NCI-H82 treated with DMSO at 0.1 percent for 48 hours (cell line): ENCODE results near the gene ZNG1C.
"Not testable (repeated sequence)": the region's sequence is repeated elsewhere in the genome, so short reads cannot be mapped to it uniquely, and the experiment has no call there.

Source experiments
- DNase-seq: peaks from one replicate; lab custom pipeline; 2025; ENCODE audit not compliant: unreplicated experiment; lab: John Stamatoyannopoulos, UW

The ZNG1C gene

DNA sequence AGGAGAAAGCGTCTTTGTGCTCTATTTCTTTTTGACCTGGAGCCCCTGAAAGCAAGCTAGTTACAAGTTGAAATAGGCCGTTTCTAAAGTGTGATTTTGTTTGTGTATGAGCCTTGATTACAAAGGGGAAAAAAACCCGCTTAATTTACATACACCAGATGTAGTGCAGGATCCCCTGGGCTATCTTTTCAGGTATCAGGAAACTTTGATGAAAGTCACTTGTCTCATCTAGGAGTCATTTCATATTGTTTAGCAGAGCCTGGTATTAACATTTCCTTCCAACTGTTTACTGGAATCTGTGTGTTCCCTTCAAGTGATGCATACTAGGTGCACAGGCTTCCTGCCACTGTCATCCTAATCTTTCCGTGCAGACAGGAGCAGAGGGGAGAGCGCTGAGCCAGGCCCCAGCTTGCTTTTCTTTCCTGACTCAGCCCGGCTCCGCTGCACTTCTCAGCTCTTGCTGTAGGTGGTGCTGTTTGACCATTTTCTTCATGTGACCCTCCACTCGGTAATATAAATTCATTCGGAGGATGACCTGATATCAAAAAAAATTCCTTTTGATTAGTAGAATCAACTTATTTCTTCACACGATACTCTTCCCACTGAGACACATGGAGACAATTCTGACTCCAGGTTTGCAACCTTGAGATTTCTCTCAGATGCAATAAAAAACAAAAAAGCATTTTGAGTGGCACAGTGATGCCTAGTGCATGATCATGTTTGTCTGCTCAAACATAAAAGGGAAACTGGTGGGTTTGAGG, 100.7 kb downstream of the ZNG1C start:
- not testable (repeated sequence) for DNase-seq

DNA sequence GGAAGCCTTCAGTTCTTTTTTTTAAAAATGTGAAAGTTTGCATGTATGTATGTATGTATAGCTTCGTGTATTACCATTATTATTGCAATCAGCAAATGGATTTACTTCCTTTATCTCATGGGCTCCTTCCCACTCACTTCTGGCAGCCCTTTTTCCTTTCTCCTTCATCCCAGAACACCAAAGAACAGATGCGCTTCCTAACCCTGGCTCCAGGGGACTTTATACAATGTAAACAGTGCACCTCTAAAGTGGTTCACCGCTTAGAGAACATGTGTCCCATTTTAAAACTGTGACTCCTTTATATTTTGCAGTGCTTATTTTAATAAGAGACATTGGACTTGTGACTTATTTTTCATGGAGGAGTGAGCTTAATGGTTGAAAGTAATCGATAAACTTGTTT, 101.5 kb downstream of the ZNG1C start:
- DNase-seq: not testable (repeated sequence)

DNA sequence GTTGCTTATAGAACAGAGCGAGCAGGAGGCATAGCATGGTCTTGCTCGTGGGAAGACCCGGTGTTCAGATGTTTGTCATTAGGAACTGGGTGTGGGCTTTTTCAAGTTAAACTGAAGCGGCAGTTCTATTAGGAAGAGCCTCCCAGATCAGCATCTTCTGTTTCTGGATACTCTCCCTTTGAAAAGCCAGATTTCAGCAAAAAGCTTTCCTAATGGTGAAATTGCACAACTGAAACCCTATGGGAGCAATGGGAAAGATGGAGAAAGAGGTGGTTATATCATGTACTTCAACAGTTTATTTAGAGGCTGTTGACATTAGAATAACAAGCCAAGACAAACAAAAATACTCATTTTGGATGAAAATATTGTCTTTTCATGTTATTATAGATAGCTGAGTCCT, 102.2 kb downstream of the ZNG1C start:
- DNase-seq: not testable (repeated sequence)
